OCI-LY1 (cell line): ENCODE results near the gene HEMGN.
A peak's percentile ranks its signal among the peaks of the same experiment; 100 is the strongest.

Source experiments
- H2AFZ ChIP-seq: fragments of 200-600 bp; sonication (generic), shearing (Covaris generic); 2 replicates; pipeline ENCODE4 v1.6.0; 2014; ENCODE audit warnings: antibody characterized with exemption, mild to moderate bottlenecking, low read length
- H3F3A ChIP-seq: fragments of 200-600 bp; sonication (generic), shearing (Covaris generic); 2 replicates; pipeline ENCODE4 v1.6.0; 2014; ENCODE audit warnings: mild to moderate bottlenecking, antibody characterized with exemption, low read length, moderate library complexity; ENCODE audit not compliant: insufficient read depth
- H3K27ac ChIP-seq: fragments of 200-600 bp; sonication (generic); 2 replicates; pipeline ENCODE4 v1.5.1; 2014; ENCODE audit warnings: low read length, mixed run types, mild to moderate bottlenecking, low read depth; ENCODE audit not compliant: poor library complexity, severe bottlenecking
- H3K27me3 ChIP-seq: fragments of 200-600 bp; sonication (generic); 2 replicates; pipeline ENCODE4 v1.6.0; 2014; ENCODE audit warnings: antibody characterized with exemption, mild to moderate bottlenecking, low read length, moderate library complexity; ENCODE audit not compliant: insufficient read depth
- H3K36me3 ChIP-seq: fragments of 200-600 bp; sonication (generic); 2 replicates; pipeline ENCODE4 v1.6.1; 2014; ENCODE audit warnings: mild to moderate bottlenecking, antibody characterized with exemption, low read length, moderate library complexity, mixed read lengths; ENCODE audit not compliant: insufficient read depth
- H3K4me1 ChIP-seq: fragments of 200-600 bp; sonication (generic); 2 replicates; pipeline ENCODE4 v1.5.1; 2014; ENCODE audit warnings: mild to moderate bottlenecking, low read length, moderate library complexity; ENCODE audit not compliant: insufficient read depth, severe bottlenecking
- H3K4me2 ChIP-seq: fragments of 200-600 bp; sonication (generic), shearing (Covaris generic); 2 replicates; pipeline ENCODE4 v1.6.1; 2014; ENCODE audit warnings: low read length
- H3K4me3 ChIP-seq: fragments of 200-600 bp; sonication (generic); 2 replicates; pipeline ENCODE4 v1.5.1; 2014; ENCODE audit warnings: low read length, low read depth, mild to moderate bottlenecking, mixed read lengths; ENCODE audit not compliant: poor library complexity, severe bottlenecking
- H3K79me2 ChIP-seq: fragments of 200-600 bp; shearing (Covaris generic); 2 replicates; pipeline ENCODE4 v1.6.1; 2016; ENCODE audit warnings: mixed run types, low read length, mixed read lengths; ENCODE audit not compliant: insufficient read depth
- H3K9ac ChIP-seq: fragments of 200-600 bp; sonication (generic), shearing (Covaris generic); 2 replicates; pipeline ENCODE4 v1.6.1; 2014; ENCODE audit warnings: mild to moderate bottlenecking, low read length, mixed read lengths
- H3K9me2 ChIP-seq: fragments of 200-600 bp; sonication (generic), shearing (Covaris generic); 2 replicates; pipeline ENCODE4 v1.6.1; 2014; ENCODE audit warnings: low read depth, mild to moderate bottlenecking, low read length, mixed read lengths
- H3K9me3 ChIP-seq: fragments of 200-600 bp; shearing (Covaris generic); 2 replicates; pipeline ENCODE4 v1.6.1; 2014; ENCODE audit warnings: low read length, mixed read lengths
- H4K20me1 ChIP-seq: fragments of 200-600 bp; sonication (generic), shearing (Covaris generic); 2 replicates; pipeline ENCODE4 v1.6.0; 2016; ENCODE audit warnings: mild to moderate bottlenecking, low read length; ENCODE audit not compliant: insufficient read depth
- EZH2 ChIP-seq: fragments of 200-600 bp; sonication (generic), shearing (Covaris generic); IDR thresholded peaks from 2 replicates; pipeline ENCODE4 v1.8.0; 2017; ENCODE audit warnings: borderline replicate concordance, mixed run types, mild to moderate bottlenecking, antibody characterized with exemption, low read length, moderate library complexity, mixed read lengths
- TF ChIP-seq, protein P1 (sequence below): fragments of 200-600 bp; sonication (generic), shearing (Covaris generic); IDR thresholded peaks from 2 replicates; pipeline ENCODE4 v1.5.1; 2017; ENCODE audit warnings: mild to moderate bottlenecking, antibody characterized with exemption, low read length, moderate library complexity, mixed read lengths

Gene HEMGN

DNA sequence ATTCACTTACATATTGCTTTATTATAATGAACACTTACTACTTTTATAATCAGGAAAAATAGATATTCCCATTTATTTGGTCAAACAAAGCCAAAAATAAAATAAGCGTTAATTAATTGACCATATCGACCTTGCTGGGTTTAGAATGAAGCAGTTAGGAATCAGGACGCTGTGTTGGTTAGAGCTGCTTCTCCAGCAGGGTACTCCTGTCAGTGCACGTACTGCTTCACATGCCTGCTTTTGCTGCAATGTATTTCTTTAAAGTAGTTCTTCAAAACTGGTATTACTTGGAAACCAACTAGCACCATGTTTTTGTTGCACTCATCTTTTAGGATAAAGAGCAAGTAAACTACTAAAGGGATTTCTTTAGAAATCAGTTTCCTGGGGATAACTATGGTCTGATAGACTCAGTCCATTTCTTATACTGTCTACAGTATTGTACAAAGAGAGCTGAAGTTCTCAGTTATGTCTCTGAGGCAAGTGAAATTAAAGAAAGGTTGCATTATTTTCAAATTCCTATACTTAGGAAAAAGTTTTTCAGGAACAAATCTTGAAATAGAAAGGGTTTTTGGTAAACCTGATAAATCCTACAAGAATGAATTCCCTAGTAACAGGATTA, 8.9 kb downstream of the HEMGN start:
- no peak overlapping the region for H3K4me2 ChIP-seq
- peaks cover 7% of the 10 kb centered on the region for H3K4me1 ChIP-seq
- H3K79me2 ChIP-seq: no peaks in the 10 kb centered on the region
- no peaks in the 10 kb centered on the region for H3F3A ChIP-seq
- H3K9me2 ChIP-seq: no peaks in the 10 kb centered on the region
- H3K9ac ChIP-seq: no peak overlapping the region
- TF ChIP-seq, protein P1, sequence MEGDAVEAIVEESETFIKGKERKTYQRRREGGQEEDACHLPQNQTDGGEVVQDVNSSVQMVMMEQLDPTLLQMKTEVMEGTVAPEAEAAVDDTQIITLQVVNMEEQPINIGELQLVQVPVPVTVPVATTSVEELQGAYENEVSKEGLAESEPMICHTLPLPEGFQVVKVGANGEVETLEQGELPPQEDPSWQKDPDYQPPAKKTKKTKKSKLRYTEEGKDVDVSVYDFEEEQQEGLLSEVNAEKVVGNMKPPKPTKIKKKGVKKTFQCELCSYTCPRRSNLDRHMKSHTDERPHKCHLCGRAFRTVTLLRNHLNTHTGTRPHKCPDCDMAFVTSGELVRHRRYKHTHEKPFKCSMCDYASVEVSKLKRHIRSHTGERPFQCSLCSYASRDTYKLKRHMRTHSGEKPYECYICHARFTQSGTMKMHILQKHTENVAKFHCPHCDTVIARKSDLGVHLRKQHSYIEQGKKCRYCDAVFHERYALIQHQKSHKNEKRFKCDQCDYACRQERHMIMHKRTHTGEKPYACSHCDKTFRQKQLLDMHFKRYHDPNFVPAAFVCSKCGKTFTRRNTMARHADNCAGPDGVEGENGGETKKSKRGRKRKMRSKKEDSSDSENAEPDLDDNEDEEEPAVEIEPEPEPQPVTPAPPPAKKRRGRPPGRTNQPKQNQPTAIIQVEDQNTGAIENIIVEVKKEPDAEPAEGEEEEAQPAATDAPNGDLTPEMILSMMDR: no peak
- no peak for TF ChIP-seq EZH2
- H3K27me3 ChIP-seq: no peaks in the 10 kb centered on the region
- H3K27ac ChIP-seq: no peak overlapping the region
- no peak overlapping the region for H2AFZ ChIP-seq
- H3K4me3 ChIP-seq: no peak overlapping the region
- no peaks in the 10 kb centered on the region for H4K20me1 ChIP-seq
- no peaks in the 10 kb centered on the region for H3K9me3 ChIP-seq
- no peaks in the 10 kb centered on the region for H3K36me3 ChIP-seq

DNA sequence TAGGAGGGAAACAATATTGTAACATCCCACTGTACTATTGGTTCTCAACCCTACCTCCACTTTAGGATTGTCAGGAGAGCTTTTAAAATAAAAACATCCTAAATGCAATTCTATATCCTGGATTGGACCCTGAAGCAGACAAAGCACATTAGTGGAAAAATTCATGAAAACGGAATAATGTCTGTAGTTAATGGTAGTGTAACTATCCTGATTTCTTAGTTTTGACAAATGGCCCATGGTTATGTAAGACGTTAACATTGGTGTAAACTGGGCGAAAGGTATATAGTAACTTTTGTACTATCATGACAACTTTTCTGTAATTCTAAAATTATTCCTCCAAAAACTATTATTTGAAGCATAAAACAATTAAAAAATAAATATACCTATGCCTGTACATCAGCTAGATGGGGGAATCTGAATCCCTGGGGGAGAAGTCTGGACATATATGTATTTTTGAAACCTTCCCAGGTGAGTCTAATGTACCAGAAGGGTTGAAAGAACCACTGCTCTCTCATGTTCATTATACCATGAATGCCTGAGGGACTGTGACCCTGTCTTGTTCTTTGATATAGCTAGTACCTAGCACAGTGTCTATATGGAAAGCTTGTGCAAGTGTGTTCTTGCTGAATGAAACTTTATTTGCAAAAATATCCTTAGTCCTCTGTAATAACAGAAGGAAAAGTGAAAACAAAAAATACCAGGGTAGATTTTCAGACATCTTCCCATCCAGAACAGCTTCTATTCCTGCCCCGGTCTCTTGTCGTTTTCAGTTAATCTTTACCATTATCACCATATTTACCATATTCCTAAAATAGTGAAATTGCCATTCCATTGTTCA, 12.3 kb downstream of the HEMGN start:
- H3K36me3 ChIP-seq: no peaks in the 10 kb centered on the region
- no peak overlapping the region for H3K9ac ChIP-seq
- H3K27ac ChIP-seq: no peak overlapping the region
- no peak overlapping the region for H2AFZ ChIP-seq
- no peak overlapping the region for H3K4me3 ChIP-seq
- H3K4me2 ChIP-seq: no peak overlapping the region
- no peaks in the 10 kb centered on the region for H3K9me2 ChIP-seq
- TF ChIP-seq, protein P1: no peak
- no peak for TF ChIP-seq EZH2
- H3F3A ChIP-seq: no peaks in the 10 kb centered on the region
- no peaks in the 10 kb centered on the region for H4K20me1 ChIP-seq
- H3K27me3 ChIP-seq: no peaks in the 10 kb centered on the region
- H3K9me3 ChIP-seq: no peaks in the 10 kb centered on the region
- no peaks in the 10 kb centered on the region for H3K79me2 ChIP-seq
- peaks cover 35% of the 10 kb centered on the region for H3K4me1 ChIP-seq

DNA sequence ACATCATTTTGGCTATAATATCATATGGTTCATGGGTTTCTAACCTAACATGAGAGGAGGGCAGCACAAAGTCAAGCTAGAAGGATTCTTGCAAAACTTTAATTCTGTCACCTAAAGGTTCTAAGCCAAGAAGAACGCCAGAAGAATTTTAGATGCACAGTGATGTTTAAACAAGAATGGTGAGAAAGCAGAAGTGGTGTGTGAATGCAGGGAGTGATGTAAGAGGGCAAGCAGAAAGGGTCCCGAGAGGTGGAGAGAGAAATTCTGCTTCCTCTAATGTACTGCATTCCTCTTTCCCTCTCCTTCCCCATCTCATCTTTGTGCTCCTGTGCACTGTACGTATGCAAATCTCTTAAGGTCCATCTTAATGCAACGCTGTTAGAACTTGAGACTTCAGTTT, 13.6 kb downstream of the HEMGN start:
- Histone ChIP-seq H3K9me2 (no peaks in the 10 kb centered on the region), H3K4me1 (peaks cover 47% of the 10 kb centered on the region), H3K79me2 (no peaks in the 10 kb centered on the region), H3K27ac (no peak overlapping the region), H3K9ac (peak overlapping the region; percentile 28; the same call in 1 of the 2 replicates), H3K36me3 (no peaks in the 10 kb centered on the region), H3K9me3 (no peaks in the 10 kb centered on the region), H4K20me1 (no peaks in the 10 kb centered on the region), H3K4me2 (peak overlapping the region; percentile 98), H3K27me3 (no peaks in the 10 kb centered on the region), H2AFZ (no peak overlapping the region; the same call in 1 of the 2 replicates), H3K4me3 (no peak overlapping the region), H3F3A (no peaks in the 10 kb centered on the region)
- TF ChIP-seq EZH2: no peak
- TF ChIP-seq, protein P1: no peak
